A549 (cell line): ENCODE measurements around the gene DNAJC3. TPM values are rescaled to one million over a fixed set of nuclear protein-coding genes. Genes with fewer than 3 reads are reported as not detected.

Source experiments
- ATAC-seq, 2 experiments: fragments of 200-7000 bp in 1 of 2; fragments of >200 bp in 1 of 2; cut with Nextera tagmentation in 1 of 2; cut with Tn5 transposase in 1 of 2; 3 replicates each; pipeline versions ENCODE4 v1.8.0 to v1.9.1; 2018 to 2020; ENCODE audit warnings: mild to moderate bottlenecking in 1 of 2, moderate library complexity in 1 of 2
- CTCF ChIA-PET: fragments of 300-600 bp; sonication (Branson Sonifier 250); formaldehyde crosslinking; extraction: SDS; loops from one replicate; lab custom pipeline; 2021; ENCODE audit warnings: antibody characterized with exemption, inconsistent platforms; lab: Yijun Ruan, JAX
- POLR2A ChIA-PET: fragments of 350-600 bp; formaldehyde crosslinking; extraction: SDS; loops from one replicate; lab custom pipeline; 2021; ENCODE audit warnings: antibody characterized with exemption, inconsistent platforms; lab: Yijun Ruan, JAX
- DNase-seq, 2 experiments: peaks; one replicate each; pipeline versions ENCODE4 v3.0.0 to v3.0.0-alpha.2; 2011 to 2016; ENCODE audit warnings: low read depth in 1 of 2, low spot score in 1 of 2
- FAIRE-seq: peaks from 2 replicates; lab custom pipeline; 2011; peaks lifted over from hg19 to GRCh38; lab: Jason Lieb, UNC
- H3K27ac ChIP-seq, 2 experiments: fragments of >200 bp; sonication (Bioruptor Twin); formaldehyde crosslinking; 3 replicates each; pipeline ENCODE4 v1.5.1; 2016 to 2017
- H3K4me1 ChIP-seq: fragments of >200 bp; sonication (Bioruptor Twin); formaldehyde crosslinking; 3 replicates; pipeline ENCODE4 v1.6.1; 2016
- H3K4me2 ChIP-seq: fragments of >200 bp; sonication (Bioruptor Twin); formaldehyde crosslinking; 3 replicates; pipeline ENCODE4 v1.6.1; 2016
- H3K4me3 ChIP-seq: fragments of >200 bp; sonication (Bioruptor Twin); formaldehyde crosslinking; 3 replicates; pipeline ENCODE4 v1.5.1; 2016
- H3K9me3 ChIP-seq: fragments of >200 bp; sonication (Bioruptor Twin); formaldehyde crosslinking; 3 replicates; pipeline ENCODE4 v1.6.1; 2016
- BCL3 ChIP-seq: fragments of >200 bp; sonication (Bioruptor Twin); formaldehyde crosslinking; IDR thresholded peaks from 3 replicates; pipeline ENCODE4 v1.6.1; 2016
- CBX2 ChIP-seq: fragments of 200-600 bp; sonication (generic); IDR thresholded peaks from 2 replicates; pipeline ENCODE4 v1.6.1; 2016; ENCODE audit warnings: low read depth, mild to moderate bottlenecking, borderline replicate concordance
- CEBPB ChIP-seq, 2 experiments: fragments of >200 bp in 1 of 2; sonication (Bioruptor Twin) in 1 of 2; formaldehyde crosslinking in 1 of 2; IDR thresholded peaks; 2 replicates each; pipeline ENCODE4 v1.6.1; 2012 to 2016
- CHD2 ChIP-seq: fragments of 150-350 bp; IDR thresholded peaks from 2 replicates; pipeline ENCODE4 v1.6.1; 2014; ENCODE audit warnings: low read length; ENCODE audit not compliant: partially characterized antibody
- CHD4 ChIP-seq: fragments of 200-600 bp; sonication (generic); IDR thresholded peaks from 2 replicates; pipeline ENCODE4 v1.6.1; 2016; ENCODE audit warnings: antibody characterized with exemption, mild to moderate bottlenecking, borderline replicate concordance
- CTCF ChIP-seq: fragments of >200 bp; sonication (Bioruptor Twin); formaldehyde crosslinking; IDR thresholded peaks from 3 replicates; pipeline ENCODE4 v1.5.1; 2016
- EHMT2 ChIP-seq: fragments of 200-600 bp; sonication (generic); IDR thresholded peaks from 2 replicates; pipeline ENCODE4 v1.6.1; 2016; ENCODE audit warnings: antibody characterized with exemption, low read depth, mild to moderate bottlenecking, moderate library complexity
- FOSB ChIP-seq: fragments of 250-450 bp; sonication (Bioruptor Pico); IDR thresholded peaks from 2 replicates; pipeline ENCODE4 v1.5.0; 2020; ENCODE audit warnings: mild to moderate bottlenecking, moderate library complexity
- GATA3 ChIP-seq: IDR thresholded peaks from 2 replicates; pipeline ENCODE4 v1.6.1; 2012; ENCODE audit warnings: borderline replicate concordance
- HES2 ChIP-seq: fragments of >200 bp; sonication (Bioruptor Twin); formaldehyde crosslinking; IDR thresholded peaks from 2 replicates; pipeline ENCODE4 v1.6.1; 2016
- HMGXB4 ChIP-seq: fragments of 250-450 bp; sonication (Bioruptor Pico); IDR thresholded peaks from 2 replicates; pipeline ENCODE4 v1.5.0; 2021; ENCODE audit warnings: mild to moderate bottlenecking, moderate library complexity, borderline replicate concordance
- HOXB5 ChIP-seq: fragments of 250-450 bp; sonication (Bioruptor Pico); IDR thresholded peaks from 2 replicates; pipeline ENCODE4 v1.5.0; 2020; ENCODE audit warnings: mild to moderate bottlenecking, moderate library complexity
- JUNB ChIP-seq: fragments of >200 bp; sonication (Bioruptor Twin); formaldehyde crosslinking; IDR thresholded peaks from 2 replicates; pipeline ENCODE4 v1.6.1; 2016
- MYC ChIP-seq: IDR thresholded peaks from 2 replicates; pipeline ENCODE4 v1.6.1; 2012; ENCODE audit warnings: mild to moderate bottlenecking, inconsistent platforms, low read length, improper control_type of control experiment, borderline replicate concordance
- NFE2L2 ChIP-seq: fragments of 150-350 bp; conservative IDR thresholded peaks from 2 replicates; pipeline ENCODE4 v1.6.1; 2014; ENCODE audit warnings: low read length
- POLR2A ChIP-seq: IDR thresholded peaks from 2 replicates; pipeline ENCODE4 v1.6.1; 2012; ENCODE audit warnings: mild to moderate bottlenecking, low read length
- RAD21 ChIP-seq, 2 experiments: fragments of >200 bp in 1 of 2; sonication (Bioruptor Twin) in 1 of 2; formaldehyde crosslinking in 1 of 2; IDR thresholded peaks in 1 of 2; conservative IDR thresholded peaks in 1 of 2; 2 replicates in 1 of 2; 3 replicates in 1 of 2; pipeline ENCODE4 v1.6.1; 2012 to 2018; ENCODE audit warnings: inconsistent platforms in 1 of 2
- RARB ChIP-seq: fragments of 250-450 bp; sonication (Bioruptor Pico); IDR thresholded peaks from 2 replicates; pipeline ENCODE4 v1.8.0; 2021; ENCODE audit warnings: mild to moderate bottlenecking, moderate library complexity
- RFX5 ChIP-seq: fragments of 450-650 bp; IDR thresholded peaks from 2 replicates; pipeline ENCODE4 v1.7.1; 2014; ENCODE audit warnings: antibody characterized with exemption, mild to moderate bottlenecking, moderate library complexity
- SMC3 ChIP-seq: fragments of >200 bp; sonication (Bioruptor Twin); formaldehyde crosslinking; IDR thresholded peaks from 3 replicates; pipeline ENCODE4 v1.6.1; 2018; ENCODE audit warnings: inconsistent platforms
- TFCP2L1 ChIP-seq: fragments of 250-450 bp; sonication (Bioruptor Pico); IDR thresholded peaks from 2 replicates; pipeline ENCODE4 v1.5.0; 2021; ENCODE audit warnings: mild to moderate bottlenecking
- TP53 ChIP-seq: fragments of 250-450 bp; sonication (Bioruptor Pico); IDR thresholded peaks from 2 replicates; pipeline ENCODE4 v1.5.0; 2021; ENCODE audit warnings: mild to moderate bottlenecking, moderate library complexity
- USF2 ChIP-seq: fragments of 450-650 bp; IDR thresholded peaks from 2 replicates; pipeline ENCODE4 v1.6.1; 2014; ENCODE audit warnings: antibody characterized with exemption
- ZC3H11A ChIP-seq: fragments of 450-650 bp; IDR thresholded peaks from 2 replicates; pipeline ENCODE4 v1.6.1; 2014; ENCODE audit warnings: antibody characterized with exemption, mild to moderate bottlenecking
- ZNF302 ChIP-seq: fragments of 250-450 bp; sonication (Bioruptor Pico); IDR thresholded peaks from 2 replicates; pipeline ENCODE4 v1.9.0; 2021; ENCODE audit warnings: inconsistent platforms, mild to moderate bottlenecking, moderate library complexity
- ZSCAN20 ChIP-seq: fragments of 250-450 bp; sonication (Bioruptor Pico); IDR thresholded peaks from 2 replicates; pipeline ENCODE4 v1.8.0; 2022; ENCODE audit warnings: mild to moderate bottlenecking, moderate library complexity
- WGBS: methylation state at CpG from one replicate; pipeline ENCODE4 v1.1.6; 2017; ENCODE audit errors: missing lambda C conversion rate; 5-methylcytosine and 5-hydroxymethylcytosine counted together
- polyA plus RNA-seq, 4 experiments: library from polyadenylated mRNA; depleted of rRNA in 3 of 4; stranded (reverse); fragments of >200 nt; fragmentation: RNase III in 1 of 4; extraction: RNeasy Plus Mini Kit Qiagen cat#74134 plus additional on column Dnase treatment in 1 of 4; gene quantifications; 2 replicates in 3 of 4; 3 replicates in 1 of 4; pipeline ENCODE4 v1.2.3, GENCODE V29; 2011 to 2017

Gene DNAJC3
- polyA plus RNA-seq, 2 of the 4 experiments (the other 2 are of a cell fraction): 11.1 to 21.9 TPM

GRCh38 chr13:95703576-95703975 lies 26.6 kb downstream of the DNAJC3 start (continued):
- TF ChIP-seq FOSB (CRISPR knock-in tag): no peak
- no peak for TF ChIP-seq CHD2
- no peak for TF ChIP-seq NFE2L2
- TF ChIP-seq JUNB: no peak
- TF ChIP-seq HES2: no peak

- FAIRE-seq (no peak), ATAC-seq (peak; percentile 66 to 87; a peak in 4 of 6 replicates), DNase-seq (peak; percentile 13 to 22)
- 75% methylated on average over 3 of the region's 3 CpGs for WGBS
- H3K27ac ChIP-seq: no peak overlapping the region
- H3K4me1 ChIP-seq: 0 out of 3 replicates have a peak, but pooled peaks cover 4% of the 10 kb centered on the region
- TF ChIP-seq CEBPB (IDR thresholded peaks at IDR 0.05) (no peak), RAD21 (conservative IDR thresholded peaks at IDR 0.05 in 1 of 2, IDR thresholded peaks at IDR 0.05 in 1 of 2) (peak; percentile 28 to 54; a peak in 2 of 5 replicates), CHD4 (no peak), CTCF (peak; percentile 27; the same call in 2 of the 3 replicates), GATA3 (no peak), RARB (no peak), JUNB (no peak), SMC3 (0 out of 3 replicates have a peak, but pooled peaks have one; percentile 11), BCL3 (no peak)
- ChIA-PET POLR2A (no interaction called here), CTCF (interaction anchor here (0.8 to 1.9 kb wide), 8 partner anchors 22 to 283 kb away, joined by 3 to 8 read pairs (median 3); no protein-coding TSS in a partner anchor)
- no peaks in the 10 kb centered on the region for H3K9me3 ChIP-seq
- no peak overlapping the region for H3K4me2 ChIP-seq
- no peak overlapping the region for H3K4me3 ChIP-seq
Measured at GRCh38 chr13:95704510-95704909, 27.6 kb downstream of the DNAJC3 start.

- 75% methylated on average over 1 of the region's 1 CpG for WGBS
- no peak for ATAC-seq
- H3K9me3 ChIP-seq: no peaks in the 10 kb centered on the region
- TF ChIP-seq ZC3H11A (no peak), POLR2A (no peak), HOXB5 (CRISPR knock-in tag) (no peak), ZNF302 (no peak)
- no peak overlapping the region for H3K4me2 ChIP-seq
- H3K27ac ChIP-seq: no peak overlapping the region
- peaks cover 4% of the 10 kb centered on the region; the same call in 1 of the 3 replicates for H3K4me1 ChIP-seq
- POLR2A ChIA-PET: no interaction called here
- no peak overlapping the region for H3K4me3 ChIP-seq
- DNase-seq: no peak
- FAIRE-seq: no peak
- CTCF ChIA-PET: no interaction called here
Measured at GRCh38 chr13:95706356-95706755, 29.4 kb downstream of the DNAJC3 start.

- ChIA-PET CTCF (no interaction called here), POLR2A (no interaction called here)
- TF ChIP-seq MYC (no peak), RARB (no peak), TP53 (CRISPR knock-in tag) (no peak), USF2 (no peak), ZSCAN20 (no peak), CBX2 (no peak), TFCP2L1 (CRISPR knock-in tag) (no peak), BCL3 (no peak), EHMT2 (no peak), HMGXB4 (CRISPR knock-in tag) (no peak), RFX5 (no peak)
Measured at GRCh38 chr13:95707035-95707434, 30.1 kb downstream of the DNAJC3 start.

More at GRCh38 chr13:95707035-95707434, 30.1 kb downstream of the DNAJC3 start:
- no peak overlapping the region for H3K27ac ChIP-seq
- DNase-seq (no peak), FAIRE-seq (no peak), ATAC-seq (no peak)
- H3K4me3 ChIP-seq: no peak overlapping the region
- no peaks in the 10 kb centered on the region for H3K9me3 ChIP-seq
- H3K4me2 ChIP-seq: no peak overlapping the region
- H3K4me1 ChIP-seq: peaks cover 4% of the 10 kb centered on the region; the same call in 1 of the 3 replicates
- 70% methylated on average over 2 of the region's 4 CpGs for WGBS
